ENCODE data around the gene LRRC32.
"Not testable (repeated sequence)": the region's sequence is repeated elsewhere in the genome, so short reads cannot be mapped to it uniquely, and the experiment has no call there.

Gene LRRC32

GRCh38 chr11:76644591-76644990 lies 26.0 kb downstream of the LRRC32 start:
- DNase-seq, result no peak

GRCh38 chr11:76643711-76644110 lies 26.8 kb downstream of the LRRC32 start:
- DNase-seq, result not testable (repeated sequence)

- DNase-seq, result no peak
These were observed 28.2 kb downstream of the LRRC32 start for GRCh38 chr11:76642341-76642740.

- no peak for DNase-seq
These were observed 28.6 kb downstream of the LRRC32 start for GRCh38 chr11:76641905-76642304.

GRCh38 chr11:76640501-76640900 lies 30.0 kb downstream of the LRRC32 start:
- no peak for DNase-seq

GRCh38 chr11:76639621-76640020 lies 30.9 kb downstream of the LRRC32 start:
- DNase-seq, result no peak

- no peak for DNase-seq
These were observed 32.0 kb downstream of the LRRC32 start for GRCh38 chr11:76638270-76639197.

GRCh38 chr11:76637491-76638269 lies 32.9 kb downstream of the LRRC32 start:
- no peak for DNase-seq

- no peak for DNase-seq
These were observed 33.6 kb downstream of the LRRC32 start for GRCh38 chr11:76636826-76637460.

- DNase-seq, result no peak
These were observed 34.4 kb downstream of the LRRC32 start for GRCh38 chr11:76635991-76636738.

- DNase-seq, result no peak
These were observed 35.7 kb downstream of the LRRC32 start for GRCh38 chr11:76634886-76635285.

- DNase-seq, result no peak
These were observed 38.1 kb downstream of the LRRC32 start for GRCh38 chr11:76632492-76632891.

GRCh38 chr11:76631566-76632308 lies 38.8 kb downstream of the LRRC32 start:
- DNase-seq, result no peak

- no peak for DNase-seq
These were observed 39.8 kb downstream of the LRRC32 start for GRCh38 chr11:76630600-76631281.

GRCh38 chr11:76629853-76630599 lies 40.5 kb downstream of the LRRC32 start:
- DNase-seq, result no peak

- DNase-seq, result no peak
These were observed 41.3 kb downstream of the LRRC32 start for GRCh38 chr11:76629116-76629852.

- DNase-seq, result no peak
These were observed 42.1 kb downstream of the LRRC32 start for GRCh38 chr11:76628408-76628947.

GRCh38 chr11:76627606-76628005 lies 42.9 kb downstream of the LRRC32 start:
- no peak for DNase-seq

- DNase-seq, result no peak
These were observed 43.6 kb downstream of the LRRC32 start for GRCh38 chr11:76626921-76627401.

Measured in GOT3 (cell line).